Measurements from ENCODE around the gene GAB3.
"Not testable (repeated sequence)": the region's sequence is repeated elsewhere in the genome, so short reads cannot be mapped to it uniquely, and the experiment has no call there.

- TF ChIP-seq POLR2A (IDR thresholded peaks at IDR 0.05; ENCODE audit: low read depth, low read length); CTCF (conservative IDR thresholded peaks at IDR 0.05; ENCODE audit: low read depth, low read length); FOS (IDR thresholded peaks at IDR 0.05; ENCODE audit: low read depth, low read length): not testable (repeated sequence)
Observed at GRCh38 chrX:154641740-154642139, 109.1 kb downstream of the GAB3 start.
